CD4-positive, alpha-beta T cell treated with Interleukin-1 beta for 1 hour (primary cell): ENCODE measurements around the gene CPLX3.
A peak's percentile ranks its signal among the peaks of the same experiment; 100 is the strongest.

Source experiments
- DNase-seq, 2 donors: peaks; one replicate each; pipeline ENCODE4 v3.0.0-alpha.2; 2020 to 2022

CPLX3 gene

DNA sequence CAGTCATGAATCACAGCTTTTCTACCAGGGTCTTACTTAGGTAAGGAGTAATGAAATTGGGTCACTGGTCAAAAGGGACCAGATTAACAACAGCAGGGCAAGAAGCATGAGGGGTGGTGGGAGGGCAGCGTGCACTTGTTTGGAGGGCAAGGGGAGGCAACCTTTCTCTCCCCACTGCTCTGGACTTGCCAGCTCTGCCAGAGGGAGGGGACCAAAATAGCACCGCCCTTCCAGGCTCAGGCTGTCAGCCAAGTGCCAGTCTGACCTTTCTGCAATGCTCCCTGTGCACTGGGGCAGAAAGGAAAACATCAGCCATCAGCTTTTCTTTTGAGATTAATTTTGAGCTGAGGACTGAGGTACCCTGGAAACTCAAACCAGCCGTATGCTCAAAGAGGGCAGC is 21.0 kb downstream of the CPLX3 start:
- DNase-seq, result no peak

DNA sequence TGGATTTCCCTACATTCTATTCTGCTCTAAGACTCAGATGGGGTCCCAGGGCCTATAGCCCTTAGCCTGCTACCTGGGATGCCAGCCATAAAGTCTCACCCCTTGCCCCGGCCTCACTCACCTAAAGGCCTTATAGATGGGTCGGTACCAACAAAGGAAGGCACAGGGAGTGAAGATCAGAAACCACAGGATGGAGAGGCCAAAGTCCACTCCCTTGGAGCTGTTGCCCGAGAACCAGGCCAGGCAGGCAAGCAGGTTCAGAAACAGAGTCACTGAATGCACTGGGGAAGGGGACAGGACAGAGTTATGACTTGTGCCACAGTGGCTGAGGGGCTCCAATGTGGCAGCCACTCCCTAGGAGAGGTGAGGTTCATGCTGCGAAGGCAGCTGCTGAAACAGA is 24.0 kb downstream of the CPLX3 start:
- DNase-seq, result no peak

DNA sequence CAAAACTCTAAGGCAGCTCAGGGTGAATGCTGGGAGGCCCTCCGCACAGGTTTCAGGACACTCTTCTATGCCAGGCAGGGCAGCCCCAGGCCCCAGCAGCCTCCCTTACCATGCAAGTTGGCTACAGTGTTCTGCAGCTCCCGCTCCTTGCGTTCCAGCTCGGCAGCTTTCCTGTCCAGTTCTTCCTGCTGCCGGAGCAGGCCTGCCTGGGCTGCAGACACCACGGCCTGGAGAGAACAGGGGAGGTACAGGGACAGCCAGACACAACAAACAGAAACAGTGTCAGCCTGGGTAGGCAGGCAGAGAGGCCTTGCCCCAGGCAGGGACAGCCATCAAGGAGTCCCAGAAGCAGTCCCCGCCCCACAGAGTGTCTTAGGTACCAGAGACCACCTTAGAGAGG is 25.5 kb downstream of the CPLX3 start:
- no peak for DNase-seq

DNA sequence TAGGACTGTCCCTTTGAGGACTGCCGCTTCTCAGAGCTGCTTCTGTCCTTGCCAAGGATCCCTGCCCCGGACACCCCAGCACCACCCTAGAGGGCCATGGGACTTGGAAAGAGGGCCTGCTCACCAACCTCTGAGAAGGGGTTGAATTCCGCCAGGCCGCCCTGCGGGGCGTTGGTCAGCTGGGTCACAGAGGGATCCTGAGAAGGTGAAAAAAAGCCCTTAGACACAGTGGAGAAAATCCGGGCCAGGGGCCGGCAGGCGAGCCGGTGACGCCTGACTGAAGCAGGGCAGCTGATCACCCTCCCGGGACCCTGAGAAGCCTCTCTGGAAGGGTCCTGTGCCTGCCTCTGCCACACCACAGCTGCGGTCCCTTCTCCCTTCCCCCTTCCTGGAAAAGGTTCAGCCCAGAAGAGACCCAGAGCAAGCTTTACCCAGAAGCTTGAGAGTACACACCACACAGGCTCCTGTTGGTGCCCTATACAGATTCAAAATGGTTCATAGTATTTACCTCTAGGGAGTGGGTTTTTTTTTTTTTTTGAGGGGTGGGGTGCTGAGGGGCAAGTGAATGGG is 28.1 kb downstream of the CPLX3 start:
- DNase-seq, result no peak

DNA sequence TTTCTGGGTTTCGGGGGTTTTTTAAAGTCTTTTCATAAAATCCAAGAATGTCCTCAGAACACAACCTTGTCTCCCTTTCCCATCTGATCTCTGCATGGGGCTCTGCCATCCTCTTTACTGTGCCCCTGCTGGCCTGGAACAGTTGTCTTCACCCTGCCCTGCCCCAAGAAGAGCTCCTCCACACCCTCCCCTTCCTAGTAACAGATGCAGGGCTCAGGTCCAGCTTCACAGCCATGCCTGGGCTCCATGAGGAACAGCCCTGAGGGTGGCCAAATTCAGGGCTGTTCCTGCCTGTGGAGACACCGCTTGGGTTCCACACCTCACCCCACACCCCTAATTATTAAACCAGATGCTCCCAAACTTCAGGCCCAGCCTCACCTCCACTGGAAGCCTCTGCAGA is 29.4 kb downstream of the CPLX3 start:
- DNase-seq, result no peak

DNA sequence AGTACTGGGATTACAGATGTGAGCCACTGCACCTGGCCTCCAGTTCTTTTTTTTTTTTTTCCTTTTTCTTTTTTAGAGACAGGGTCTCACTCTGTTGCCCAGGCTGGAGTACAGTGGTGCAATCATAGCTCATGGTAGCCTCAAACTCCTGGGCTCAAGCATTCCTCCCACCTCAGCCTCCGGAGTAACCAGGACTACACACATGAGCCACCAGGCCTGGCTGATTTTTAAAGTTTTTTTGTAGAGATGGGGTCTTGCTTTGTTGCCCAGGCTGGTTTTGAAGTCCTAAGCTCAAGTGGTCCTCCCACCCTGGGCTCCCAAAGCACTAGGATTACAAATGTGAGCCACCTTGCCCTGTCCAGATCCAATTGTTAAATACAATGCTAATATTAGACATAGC is 30.1 kb downstream of the CPLX3 start:
- DNase-seq, result no peak

DNA sequence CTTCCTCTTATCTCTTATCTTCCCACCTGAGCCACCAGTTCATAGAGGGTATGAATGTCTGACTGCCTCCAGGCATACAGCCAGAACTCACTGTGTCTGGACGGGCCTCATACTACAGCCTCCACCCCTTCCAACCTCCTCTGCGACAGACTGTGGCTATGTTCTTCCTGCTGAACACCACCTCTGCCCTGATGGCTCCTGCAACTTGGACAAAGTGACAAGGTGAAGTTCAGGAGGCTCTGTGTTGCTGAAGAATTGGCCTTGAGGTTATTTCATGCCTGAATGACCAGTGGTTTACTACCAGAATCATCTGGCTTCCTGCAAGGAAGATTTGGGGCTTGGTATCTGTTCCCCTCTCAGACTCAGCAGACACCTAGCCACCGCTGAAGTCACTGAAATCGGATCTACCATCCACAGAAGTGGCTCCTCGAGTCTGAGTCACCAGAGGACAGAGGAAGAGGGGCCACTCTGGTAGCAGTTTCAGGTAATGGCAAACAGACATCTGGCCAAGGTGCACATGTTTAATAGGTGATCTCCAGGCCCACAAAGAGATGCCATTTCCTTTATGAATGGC is 30.7 kb downstream of the CPLX3 start:
- DNase-seq, result no peak

DNA sequence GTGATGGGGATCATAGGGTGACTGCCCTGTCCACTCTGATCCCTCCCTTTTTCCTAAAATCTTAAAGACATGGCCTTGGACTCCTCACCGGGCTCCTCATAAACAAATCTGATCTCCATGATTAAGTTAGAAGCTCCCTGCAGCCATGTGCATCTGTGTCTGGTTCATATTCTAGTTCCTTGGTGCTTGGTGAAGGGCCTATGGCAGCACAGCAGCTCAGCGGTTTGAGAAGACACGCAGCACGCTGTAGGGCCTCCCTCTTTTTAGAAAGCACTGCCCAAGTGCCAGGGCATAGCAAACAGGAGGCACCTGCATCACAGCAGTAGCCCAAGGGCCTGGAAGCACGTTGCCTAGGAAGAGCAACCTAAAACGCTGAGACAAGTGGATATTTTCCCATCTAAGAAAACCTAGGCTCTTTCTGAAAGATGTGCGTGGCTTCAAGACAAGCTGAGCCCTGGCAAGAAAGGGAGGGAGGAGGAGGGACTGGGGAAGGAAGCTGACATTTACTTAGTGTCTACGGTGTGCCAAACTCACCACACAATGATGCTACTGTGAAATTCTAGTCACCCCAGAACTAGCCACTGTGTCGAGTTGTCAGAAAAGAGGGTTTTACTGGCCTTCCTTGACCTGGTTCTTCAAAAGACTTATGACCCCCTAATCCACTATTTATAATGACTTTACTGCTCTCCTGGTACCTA is 31.4 kb downstream of the CPLX3 start:
- DNase-seq, result no peak

DNA sequence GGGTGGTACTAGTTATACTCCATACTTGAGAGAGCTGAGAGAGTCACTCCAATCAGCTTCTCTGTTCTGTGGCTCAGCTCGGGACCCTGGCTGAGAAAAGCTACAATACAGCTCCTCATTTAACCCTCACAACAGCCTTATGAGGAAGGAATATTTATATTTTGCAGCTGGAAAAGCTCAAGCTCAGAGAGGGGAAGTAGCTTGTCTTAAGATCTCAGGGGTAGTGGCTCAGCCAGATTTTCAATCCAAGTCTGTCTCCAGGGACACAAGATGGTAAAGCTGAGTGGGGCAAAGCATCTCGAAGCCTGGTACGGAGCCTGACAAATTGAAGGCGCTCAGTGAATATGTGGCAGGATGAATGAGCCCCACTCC is 31.9 kb downstream of the CPLX3 start:
- no peak for DNase-seq

DNA sequence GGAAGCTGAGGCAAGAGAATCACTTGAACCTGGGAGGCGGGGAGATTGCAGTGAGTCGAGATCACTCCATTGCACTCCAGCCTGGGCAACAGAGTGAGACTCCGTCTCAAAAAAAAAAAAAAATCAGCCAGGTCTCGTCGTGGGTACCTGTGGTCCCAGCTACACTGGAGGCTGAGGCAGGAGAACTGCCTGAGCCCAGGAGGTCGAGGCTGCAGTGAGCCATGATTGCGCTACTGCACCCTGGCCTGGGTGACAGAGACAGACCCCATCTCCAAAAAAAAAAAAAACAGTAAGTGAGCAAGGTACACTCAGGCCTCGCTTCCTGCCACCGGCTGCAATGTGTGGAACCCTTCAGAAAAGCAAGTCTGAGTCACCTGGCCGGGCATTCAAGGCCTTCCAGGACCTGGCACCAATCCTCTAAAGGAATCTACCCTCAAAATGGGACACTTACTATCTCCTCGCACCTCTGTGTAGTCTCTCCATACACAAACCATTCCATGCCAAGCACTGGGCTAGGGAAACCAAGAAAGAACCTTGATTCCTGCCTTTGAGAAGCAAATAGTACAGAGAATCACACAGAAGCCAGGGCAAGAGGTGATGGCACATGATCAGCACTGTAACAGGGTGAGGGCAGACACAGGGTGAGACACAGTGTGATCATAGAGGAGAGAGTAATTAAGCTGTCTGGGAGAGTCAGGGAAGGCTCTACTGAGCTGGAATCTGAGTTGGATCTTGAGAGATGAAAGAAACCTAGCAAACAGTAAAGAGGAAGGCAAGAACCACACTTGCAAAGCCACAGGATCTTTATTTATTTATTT is 37.0 kb downstream of the CPLX3 start:
- DNase-seq, result no peak

DNA sequence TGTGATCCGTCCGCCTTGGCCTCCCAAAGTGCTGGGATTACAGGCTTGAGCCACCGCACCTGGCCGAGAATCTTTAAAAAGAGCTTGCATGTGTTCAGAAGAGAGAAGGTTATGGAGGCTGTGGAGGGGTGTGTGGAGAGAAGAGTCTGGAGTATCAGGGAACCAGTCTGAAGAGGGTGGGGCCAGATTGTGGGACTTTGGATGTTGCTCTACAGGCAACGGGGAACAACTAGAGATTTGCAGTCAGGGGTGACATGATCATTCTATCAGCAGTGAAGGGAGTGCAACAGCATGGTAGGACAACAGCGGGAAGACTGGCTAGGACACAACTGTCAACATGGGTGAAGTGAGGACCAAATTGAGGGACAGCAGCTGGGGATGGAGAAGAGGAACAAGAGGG is 37.9 kb downstream of the CPLX3 start:
- DNase-seq, result no peak

DNA sequence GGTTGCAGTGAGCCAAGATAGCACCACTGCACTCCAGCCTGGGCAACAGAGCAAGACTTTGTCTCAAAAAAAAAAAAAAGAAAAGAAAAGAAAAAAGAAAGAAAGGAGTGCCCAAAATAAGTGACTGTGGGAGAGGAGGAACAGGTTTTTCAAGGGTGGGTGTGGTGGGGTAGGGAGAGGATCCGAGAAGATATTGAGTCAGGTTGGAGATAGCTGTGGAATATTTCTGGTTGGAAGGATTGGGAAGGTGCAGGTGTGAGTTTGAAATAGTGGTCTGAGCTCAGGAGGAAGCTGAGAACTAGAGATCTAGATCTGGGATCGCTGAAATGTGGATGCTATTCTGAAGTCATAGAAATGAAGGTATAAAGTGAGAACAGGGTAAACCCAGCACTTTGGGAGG is 38.9 kb downstream of the CPLX3 start:
- DNase-seq, result no peak

DNA sequence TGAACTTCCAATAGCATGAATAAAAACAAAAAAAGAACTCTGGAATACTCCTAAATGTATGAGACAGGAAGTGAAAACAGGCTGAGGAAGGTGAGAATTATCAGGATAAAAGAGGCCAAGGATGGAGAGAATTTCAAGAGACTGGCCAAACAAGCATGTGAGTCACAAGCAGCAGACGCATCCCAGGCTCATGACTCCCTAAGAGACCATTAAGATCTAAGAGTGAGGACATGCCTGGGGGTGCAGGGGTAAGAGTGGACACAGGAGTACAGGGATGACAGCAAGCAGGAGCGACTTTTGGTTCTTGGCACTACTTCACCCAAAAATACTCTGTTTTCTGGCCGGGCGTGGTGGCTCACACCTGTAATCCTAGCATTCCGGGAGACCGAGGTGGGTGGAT is 39.7 kb downstream of the CPLX3 start:
- DNase-seq, result no peak

DNA sequence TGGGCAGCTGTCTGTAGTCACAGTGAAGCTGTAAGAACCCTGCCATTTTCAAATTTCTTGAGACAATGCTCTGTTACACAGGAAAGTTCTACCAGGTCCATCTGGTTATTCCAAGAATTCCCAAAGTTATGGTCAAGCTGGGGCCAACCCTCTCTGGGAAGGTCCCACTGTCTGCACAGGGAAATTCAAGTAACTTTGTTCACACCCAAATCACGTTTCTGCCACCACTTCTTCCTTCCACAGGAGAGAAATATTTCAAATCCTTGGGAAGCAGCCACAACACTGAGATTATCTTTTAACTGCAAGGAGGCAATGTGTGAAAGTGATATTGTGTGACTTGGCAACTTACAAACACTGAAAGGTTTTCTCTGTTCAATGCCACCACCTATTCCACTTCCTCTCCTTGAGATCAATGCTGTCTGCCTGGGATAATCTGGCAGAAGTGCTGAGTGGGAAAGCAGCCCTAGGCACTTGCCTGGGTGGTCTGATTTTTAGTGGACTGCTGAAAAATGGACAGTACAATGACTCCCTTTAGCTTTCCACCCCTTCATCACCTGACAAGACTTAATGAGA is 41.1 kb downstream of the CPLX3 start:
- no peak for DNase-seq

DNA sequence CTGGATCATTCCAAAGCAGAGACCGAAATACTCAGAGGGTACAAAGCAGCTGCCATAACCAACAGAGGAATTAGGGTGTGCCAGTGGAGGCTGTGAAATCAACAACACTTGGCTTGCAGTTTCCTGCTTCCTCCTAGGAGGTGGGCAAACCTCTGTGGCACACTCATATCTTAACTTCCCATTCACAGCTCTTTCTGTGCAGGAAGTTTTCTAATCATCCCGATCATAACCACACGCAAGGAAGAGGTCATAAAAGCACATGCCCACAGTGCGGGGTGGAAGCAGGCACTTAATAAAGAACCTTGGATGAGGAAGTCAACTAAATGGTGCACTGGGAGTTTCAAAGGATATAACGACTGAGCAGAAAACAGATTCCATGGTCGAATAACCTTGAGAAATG is 41.6 kb downstream of the CPLX3 start:
- no peak for DNase-seq

DNA sequence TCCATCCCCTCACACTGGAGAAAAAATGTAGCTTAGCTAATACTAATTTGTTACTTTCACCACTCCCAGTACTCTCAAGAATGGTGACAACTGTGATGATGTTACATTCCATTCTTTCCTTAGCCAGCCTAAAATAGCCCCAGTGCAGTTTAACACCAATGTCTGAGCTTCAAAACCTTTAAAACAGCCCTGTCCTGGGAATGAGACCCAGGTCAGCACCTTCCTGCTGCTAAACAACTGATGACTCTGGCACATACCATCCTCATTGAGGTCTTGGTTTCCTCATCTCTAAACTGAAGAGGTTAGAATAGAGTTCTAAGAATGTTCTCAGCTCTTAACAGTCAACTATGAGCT is 42.9 kb downstream of the CPLX3 start:
- no peak for DNase-seq

DNA sequence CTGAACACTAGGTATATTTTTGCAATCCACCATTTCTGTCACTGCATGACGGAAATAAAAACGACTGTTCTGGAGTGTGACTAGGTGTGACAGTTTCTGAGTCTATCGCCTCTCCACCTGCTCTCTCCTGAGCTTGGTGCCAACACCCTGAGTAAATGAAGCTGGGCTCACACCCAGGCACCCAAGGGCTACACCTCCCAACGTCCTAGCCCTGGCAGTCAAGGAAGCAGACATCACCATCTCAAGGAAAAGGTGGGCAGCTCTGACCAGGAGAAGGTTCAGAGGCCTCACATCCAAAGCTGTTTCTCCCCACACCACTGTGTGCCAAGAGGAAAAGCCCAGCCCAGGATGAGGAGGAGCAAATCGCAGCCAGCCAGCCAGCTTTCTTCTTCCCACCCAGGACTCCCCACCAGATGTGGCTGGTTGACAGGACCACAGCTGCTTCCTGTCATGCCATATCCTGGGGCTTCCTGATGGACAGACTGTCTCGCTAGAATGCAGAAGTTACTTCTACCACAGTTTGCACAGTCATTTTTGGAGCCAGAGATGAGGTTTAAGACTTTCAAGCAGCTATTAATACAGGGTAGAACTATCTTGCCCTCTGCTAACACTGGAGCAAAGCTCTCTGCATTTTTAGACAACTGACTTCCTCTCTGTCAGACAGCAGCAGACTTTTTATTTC is 43.4 kb downstream of the CPLX3 start:
- peak; percentile 35 to 56 for DNase-seq

DNA sequence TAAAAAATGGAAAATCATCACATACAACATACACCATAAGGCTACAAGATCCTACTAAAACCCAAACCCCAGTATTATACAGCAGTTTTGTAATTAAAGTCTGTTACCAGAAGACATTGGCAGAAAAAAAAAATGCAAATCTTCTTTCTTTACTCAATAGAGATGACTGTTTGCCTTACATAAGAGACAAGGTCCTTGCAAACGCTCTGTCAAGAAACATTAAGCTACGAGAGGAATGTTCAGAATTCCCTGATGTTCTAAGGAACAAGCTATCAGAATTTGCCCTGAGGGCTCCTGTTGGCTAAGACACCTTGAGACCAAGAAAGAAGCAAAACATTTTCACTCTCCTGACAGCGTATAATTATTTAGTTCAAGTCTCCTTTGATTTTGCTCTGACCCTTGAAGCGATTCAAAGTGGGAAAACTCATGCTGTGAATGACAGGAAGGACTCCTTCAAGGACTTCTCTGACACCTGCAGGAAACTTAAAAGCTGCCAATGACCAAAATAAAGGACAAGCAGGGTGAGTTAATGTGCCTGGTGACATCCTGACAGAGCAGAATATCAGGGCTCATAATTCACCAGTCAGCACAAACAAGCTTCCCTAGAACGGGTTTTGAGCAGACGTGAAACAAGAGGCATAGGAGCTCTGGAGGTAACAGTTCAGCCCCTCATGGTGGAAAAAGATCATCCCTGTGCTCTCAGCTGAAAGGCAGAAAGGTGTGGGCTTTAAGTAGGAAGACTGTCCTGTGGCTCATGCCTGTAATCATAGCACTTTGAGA is 44.2 kb downstream of the CPLX3 start:
- DNase-seq, result no peak

DNA sequence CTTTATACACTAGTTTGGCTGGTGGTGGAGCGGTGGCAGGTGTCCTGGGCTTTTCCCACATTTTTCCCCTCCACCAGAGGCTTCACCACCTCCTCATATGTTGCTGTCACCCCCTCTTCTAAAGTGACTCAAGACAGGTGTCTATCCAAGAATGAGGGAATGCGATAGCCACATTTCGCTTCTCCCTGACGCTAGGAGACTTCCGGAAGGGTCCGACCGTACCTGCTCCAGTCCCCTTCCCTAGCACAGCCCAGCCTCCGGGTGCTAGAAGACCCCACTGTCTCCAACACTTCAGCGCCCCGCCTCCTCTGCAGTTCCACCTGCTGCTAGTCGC is 46.2 kb downstream of the CPLX3 start:
- DNase-seq, result no peak

DNA sequence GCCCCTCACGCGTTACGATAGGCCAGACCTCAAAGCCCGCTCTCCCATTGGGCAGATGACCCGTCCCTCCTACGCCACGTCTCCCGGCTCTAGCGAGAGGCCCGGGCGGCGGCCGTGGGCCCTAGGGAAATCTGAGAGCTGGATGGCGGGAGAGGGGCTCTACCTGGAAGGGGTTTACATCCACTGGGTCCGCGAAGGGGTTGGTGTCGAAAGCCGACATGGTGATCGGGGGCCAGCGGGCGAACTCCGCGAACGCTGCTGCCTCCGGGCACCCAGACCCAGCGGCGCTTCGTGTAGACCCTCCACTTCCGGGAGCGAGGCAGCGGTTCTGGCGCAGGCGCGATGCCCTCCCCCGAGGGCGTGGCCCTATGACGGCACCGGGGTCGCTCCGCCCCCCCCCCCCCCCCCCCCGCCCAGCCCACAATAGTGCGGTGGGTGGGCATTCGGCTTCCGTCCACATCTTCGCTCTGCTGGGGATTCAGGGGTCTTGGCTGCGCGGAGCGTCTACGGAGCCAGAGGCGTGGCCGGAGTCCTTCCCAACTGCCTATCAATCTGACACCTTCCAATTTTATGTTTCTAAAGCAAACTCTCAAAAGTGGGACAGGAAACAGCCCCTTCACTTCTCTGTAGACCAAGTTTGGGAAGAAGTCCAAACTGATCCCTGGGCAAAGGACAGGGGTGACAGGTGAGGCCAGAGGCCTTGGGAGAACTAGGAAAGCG is 46.8 kb downstream of the CPLX3 start, which contains the start of gene SCAMP2:
SCAMP2 (minus strand) TSS at position 330 of the 720 bp plus-strand sequence; CDS start at position 220, 110 bp downstream.
- peak; percentile 91 to 93 for DNase-seq

DNA sequence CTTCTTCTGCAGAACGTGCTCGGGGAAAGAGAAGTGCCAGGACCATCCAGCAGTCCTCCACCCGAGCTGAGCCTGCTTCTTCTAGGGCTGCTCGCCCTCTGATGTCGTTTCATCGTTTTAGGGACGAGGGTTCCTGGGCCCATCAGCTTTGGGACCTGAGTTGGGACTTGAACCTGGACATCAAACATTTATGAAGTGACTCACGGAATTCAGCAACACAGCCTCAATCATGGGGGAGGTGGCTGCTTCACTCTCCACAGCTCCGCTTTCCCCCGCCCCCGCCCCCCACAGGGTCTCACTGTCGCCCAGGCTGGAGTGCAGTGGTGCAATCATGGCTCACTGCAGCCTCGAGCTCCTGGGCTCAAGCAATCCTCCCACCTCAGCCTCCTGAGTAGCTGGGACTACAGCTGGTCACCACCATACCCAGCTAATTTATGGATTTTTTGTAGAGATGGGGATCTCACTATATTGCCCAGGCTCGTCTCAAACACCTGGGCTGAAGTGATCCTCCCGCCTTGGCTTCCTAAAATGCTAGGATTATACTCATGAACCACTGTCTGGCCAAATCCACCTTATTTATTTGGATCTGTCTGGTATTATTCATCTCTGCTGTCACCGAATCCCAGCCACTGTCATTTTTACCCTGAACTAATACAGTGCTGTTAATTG is 47.5 kb downstream of the CPLX3 start:
- peak in 1 of 2 donors; percentile 24 for DNase-seq
